ENCODE measurements around the gene ZNF140.

ZNF140 gene

GRCh38 chr12:133130038-133130807 is 49.5 kb downstream of the ZNF140 start, which contains the start of the genes ZNF10 and ZNF891:
TSS of gene ZNF10 (plus strand) at chr12:133130627. CDS start at chr12:133144493, 13,866 bp downstream.
TSS of gene ZNF891 (minus strand) at chr12:133130274. CDS start at chr12:133121918, 8,356 bp downstream.
- in situ Hi-C loops (cut with HindIII; ENCODE audit: low sequenced_read_pairs) = no loop called here

- in situ Hi-C loops (cut with HindIII; ENCODE audit: low sequenced_read_pairs) = no loop called here
Measured at GRCh38 chr12:133130808-133131128, 50.0 kb downstream of the ZNF140 start.

GRCh38 chr12:133135747-133136146 is 55.0 kb downstream of the ZNF140 start:
- in situ Hi-C loops (cut with HindIII; ENCODE audit: low sequenced_read_pairs) = no loop called here

GRCh38 chr12:133145981-133146380 is 65.3 kb downstream of the ZNF140 start:
- in situ Hi-C loops (cut with HindIII; ENCODE audit: low sequenced_read_pairs) = no loop called here

GRCh38 chr12:133156125-133156690 is 75.5 kb downstream of the ZNF140 start:
- in situ Hi-C loops (cut with HindIII; ENCODE audit: low sequenced_read_pairs) = no loop called here

Data from DLD1 (cell line).